H7 (cell line): ENCODE data around the gene LRRC1. TPM values are rescaled to one million over a fixed set of nuclear protein-coding genes. Genes with fewer than 3 reads are reported as not detected.

Experiments used
- DNase-seq: peaks from one replicate; pipeline ENCODE4 v3.0.0; 2012
- H3K27me3 ChIP-seq: 2 replicates; pipeline ENCODE4 v1.6.0; 2011; ENCODE audit warnings: mild to moderate bottlenecking, low read length; ENCODE audit not compliant: control insufficient read depth, insufficient read depth
- H3K36me3 ChIP-seq: replicated peaks from 2 replicates; pipeline ENCODE4 v1.5.1; 2011; ENCODE audit warnings: low read length; ENCODE audit not compliant: control insufficient read depth, insufficient read depth
- H3K4me3 ChIP-seq: 2 replicates; pipeline ENCODE4 v1.5.1; 2011; ENCODE audit warnings: low read depth, mild to moderate bottlenecking, control low read depth, low read length, moderate library complexity; ENCODE audit not compliant: insufficient read depth
- total RNA-seq: library from RNA; depleted of rRNA; stranded (reverse); fragments of >200 nt; shearing (Covaris generic); gene quantifications from 2 replicates; pipeline ENCODE4 v1.2.3, GENCODE V29; 2014

LRRC1 gene
- total RNA-seq, 1 experiment from 2014 or later = 10.1 TPM

- Histone ChIP-seq H3K27me3 (no peaks in the 10 kb centered on the region), H3K4me3 (no peak overlapping the region), H3K36me3 (no peaks in the 10 kb centered on the region)
- DNase-seq = no peak
Observed at GRCh38 chr6:53934023-53934422, 139.2 kb downstream of the LRRC1 start.

DNA sequence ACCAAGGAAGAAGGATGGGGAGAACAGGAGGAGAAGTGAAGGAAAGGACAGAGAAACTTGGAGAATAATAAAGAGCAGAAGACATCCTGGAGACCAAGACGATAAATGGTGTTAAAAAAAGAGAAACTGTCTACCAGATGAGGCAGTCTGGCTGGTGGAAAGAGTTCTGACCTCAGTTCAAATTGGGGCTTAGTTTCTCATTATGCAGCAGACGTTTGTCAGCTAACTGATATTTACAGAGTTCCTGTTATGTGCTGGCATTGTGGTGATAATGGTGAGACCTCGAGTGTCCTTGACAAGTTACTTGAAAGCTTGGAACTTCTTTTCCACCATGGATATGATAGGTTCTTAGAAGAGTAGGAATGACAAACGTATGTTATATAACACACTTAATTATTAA is 142.7 kb downstream of the LRRC1 start:
- Histone ChIP-seq H3K27me3 (no peaks in the 10 kb centered on the region), H3K36me3 (no peaks in the 10 kb centered on the region), H3K4me3 (no peak overlapping the region)
- DNase-seq = no peak

GRCh38 chr6:53938810-53939209 is 144.0 kb downstream of the LRRC1 start:
- no peak for DNase-seq

GRCh38 chr6:53939830-53940229 is 145.0 kb downstream of the LRRC1 start:
- no peak for DNase-seq
- no peak overlapping the region for H3K4me3 ChIP-seq

More at GRCh38 chr6:53938810-53939209, 144.0 kb downstream of the LRRC1 start:
- no peak overlapping the region for H3K4me3 ChIP-seq
- H3K36me3 ChIP-seq = no peaks in the 10 kb centered on the region
- H3K27me3 ChIP-seq = no peaks in the 10 kb centered on the region

DNA sequence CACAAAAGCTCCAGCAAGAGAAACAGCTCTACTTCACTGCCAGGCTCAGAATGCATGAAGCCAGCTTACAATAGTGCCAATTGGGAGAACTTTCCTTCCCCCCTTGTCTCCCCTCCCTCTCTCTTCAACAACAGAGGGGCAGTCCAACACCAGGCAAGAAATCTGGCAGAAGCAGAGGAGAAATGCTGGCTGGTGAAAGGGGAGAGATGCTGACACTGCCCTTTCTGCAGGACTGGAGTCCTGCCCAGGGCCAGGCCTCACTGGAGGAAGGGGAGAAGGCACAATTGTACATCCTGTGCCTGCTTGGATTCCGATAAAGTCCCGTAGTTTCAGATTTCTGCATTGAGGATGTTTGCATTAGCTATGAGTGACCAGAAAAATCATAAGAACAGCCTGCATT is 148.6 kb downstream of the LRRC1 start:
- DNase-seq = no peak
- Histone ChIP-seq H3K27me3 (no peaks in the 10 kb centered on the region), H3K36me3 (no peaks in the 10 kb centered on the region), H3K4me3 (no peak overlapping the region)

More at GRCh38 chr6:53939830-53940229, 145.0 kb downstream of the LRRC1 start:
- Histone ChIP-seq H3K27me3 (no peaks in the 10 kb centered on the region), H3K36me3 (no peaks in the 10 kb centered on the region)

- Histone ChIP-seq H3K27me3 (no peaks in the 10 kb centered on the region), H3K36me3 (no peaks in the 10 kb centered on the region), H3K4me3 (no peak overlapping the region)
- DNase-seq = no peak
Observed at GRCh38 chr6:53944091-53944490, 149.3 kb downstream of the LRRC1 start.

DNA sequence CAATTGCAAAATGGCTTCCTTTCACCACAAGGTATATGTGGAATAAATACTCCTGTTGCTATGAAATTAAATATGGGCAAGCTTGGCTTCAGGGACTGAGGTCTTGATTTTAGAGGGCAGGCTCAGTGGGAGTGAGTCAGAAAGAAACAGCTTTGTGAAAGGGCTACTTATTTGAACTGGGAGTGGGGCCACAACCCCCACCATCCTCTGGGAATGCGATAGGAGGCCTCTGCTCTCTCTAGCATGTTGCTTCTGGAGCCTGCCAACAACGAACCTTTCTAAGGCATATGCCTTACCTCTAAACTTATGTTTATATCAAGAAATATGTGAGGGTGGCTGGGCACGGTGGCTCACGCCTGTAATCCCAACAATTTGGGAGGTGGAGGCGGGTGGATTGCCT is 149.7 kb downstream of the LRRC1 start:
- no peak for DNase-seq
- H3K4me3 ChIP-seq = no peak overlapping the region
- no peaks in the 10 kb centered on the region for H3K27me3 ChIP-seq
- no peaks in the 10 kb centered on the region for H3K36me3 ChIP-seq

DNA sequence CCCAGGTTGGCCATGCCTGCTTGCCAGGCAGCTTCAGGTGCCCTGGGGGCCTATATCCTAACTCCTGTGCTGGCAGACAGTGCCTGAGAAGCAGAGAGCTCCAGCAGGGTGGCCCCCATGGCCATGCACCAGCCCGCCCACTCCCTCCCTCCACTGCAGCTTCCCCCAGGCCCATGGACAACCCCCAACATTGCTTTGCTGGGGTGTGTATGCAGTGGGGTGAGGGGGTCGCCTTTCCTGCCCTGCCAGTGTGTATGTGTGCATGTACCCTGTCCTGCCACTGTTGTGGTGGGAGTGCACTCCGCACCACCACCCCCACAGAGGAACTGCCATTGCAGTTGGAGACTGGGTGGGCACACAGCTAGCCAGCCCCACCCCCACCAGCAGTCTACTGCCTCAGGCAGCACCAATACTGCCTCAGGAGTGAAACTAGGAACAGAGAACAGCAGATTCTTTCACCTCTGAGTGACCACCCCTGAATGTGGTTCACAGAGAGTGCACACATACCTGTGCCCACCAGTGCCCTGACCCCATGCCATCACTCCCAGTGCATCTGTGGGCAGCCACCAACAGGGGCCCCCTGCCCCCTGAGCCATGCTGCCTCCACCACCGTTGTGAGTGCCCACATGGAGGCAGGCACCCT is 151.1 kb downstream of the LRRC1 start:
- H3K36me3 ChIP-seq = no peaks in the 10 kb centered on the region
- no peak overlapping the region for H3K4me3 ChIP-seq
- no peaks in the 10 kb centered on the region for H3K27me3 ChIP-seq
- DNase-seq = no peak

DNA sequence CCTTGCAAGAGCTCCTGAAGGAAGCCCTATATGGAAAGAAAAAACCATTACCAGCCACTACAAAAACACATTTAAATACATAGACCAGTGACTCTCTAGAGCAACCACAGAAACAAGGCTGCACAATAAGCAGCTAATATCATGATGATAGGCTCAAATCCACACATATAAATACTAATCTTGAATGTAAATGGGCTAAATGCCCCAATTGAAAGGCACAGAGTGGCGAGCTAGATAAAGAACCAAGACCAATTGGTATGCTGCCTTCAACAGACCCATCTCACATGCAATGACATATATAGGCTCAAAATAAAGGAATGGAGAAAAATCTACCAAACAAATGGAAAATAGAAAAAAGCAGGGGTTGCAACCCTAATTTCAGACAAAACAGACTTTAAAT is 153.0 kb downstream of the LRRC1 start:
- Histone ChIP-seq H3K4me3 (no peak overlapping the region), H3K36me3 (no peaks in the 10 kb centered on the region), H3K27me3 (no peaks in the 10 kb centered on the region)
- no peak for DNase-seq

DNA sequence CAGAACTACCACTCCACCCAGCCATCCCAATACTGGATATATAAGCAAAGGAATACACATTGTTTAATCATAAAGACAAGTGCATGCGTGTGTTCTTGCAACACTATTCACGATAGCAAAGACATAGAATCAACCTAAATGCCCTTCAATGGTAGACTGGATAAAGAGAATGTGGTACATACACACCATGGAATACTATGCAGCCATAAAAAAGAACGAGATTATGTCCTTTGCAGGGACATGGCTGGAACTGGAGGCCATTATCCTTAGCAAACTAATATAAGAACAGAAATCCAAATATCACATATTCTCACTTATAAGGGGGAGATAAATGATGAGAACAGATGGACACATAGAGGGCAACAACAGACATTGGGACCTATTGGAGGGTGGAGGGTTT is 156.6 kb downstream of the LRRC1 start:
- no peak for DNase-seq

DNA sequence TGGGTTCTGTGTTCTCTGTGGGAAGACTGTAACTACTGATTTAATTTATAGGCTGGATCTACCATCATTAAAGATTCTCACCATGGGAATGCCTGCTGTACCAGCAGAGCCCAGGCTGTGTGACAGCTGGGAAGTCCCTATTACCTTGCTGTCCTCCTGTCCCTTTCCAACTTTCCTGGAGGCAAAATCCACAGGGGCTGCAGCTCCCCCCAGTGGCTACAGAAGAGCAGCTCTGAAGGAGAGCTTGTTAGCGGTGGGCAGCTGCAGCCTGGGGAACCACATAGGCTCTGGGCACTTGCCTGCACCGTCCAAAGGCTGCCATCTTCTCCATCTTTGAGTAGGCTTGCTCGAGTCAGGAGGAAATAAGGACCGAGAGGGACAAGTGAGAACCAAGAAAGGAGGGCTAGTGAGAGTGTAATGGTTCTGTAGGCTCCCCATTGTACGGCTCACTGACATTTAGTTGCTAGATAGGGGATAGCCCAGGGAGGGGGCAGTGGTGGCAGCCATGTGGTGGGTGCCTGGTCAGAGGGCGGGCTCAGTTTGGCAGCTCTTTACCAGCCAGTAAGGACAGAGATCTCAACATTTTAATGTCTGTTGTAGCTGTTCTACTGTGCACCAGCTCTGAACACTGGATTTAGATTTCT is 161.4 kb downstream of the LRRC1 start:
- Histone ChIP-seq H3K36me3 (no peaks in the 10 kb centered on the region), H3K27me3 (no peaks in the 10 kb centered on the region; the same call in 1 of the 2 replicates), H3K4me3 (no peak overlapping the region)
- DNase-seq = peak; percentile 84

More for the DNA sequence above, 156.6 kb downstream of the LRRC1 start:
- Histone ChIP-seq H3K27me3 (no peaks in the 10 kb centered on the region), H3K36me3 (no peaks in the 10 kb centered on the region), H3K4me3 (no peak overlapping the region)

DNA sequence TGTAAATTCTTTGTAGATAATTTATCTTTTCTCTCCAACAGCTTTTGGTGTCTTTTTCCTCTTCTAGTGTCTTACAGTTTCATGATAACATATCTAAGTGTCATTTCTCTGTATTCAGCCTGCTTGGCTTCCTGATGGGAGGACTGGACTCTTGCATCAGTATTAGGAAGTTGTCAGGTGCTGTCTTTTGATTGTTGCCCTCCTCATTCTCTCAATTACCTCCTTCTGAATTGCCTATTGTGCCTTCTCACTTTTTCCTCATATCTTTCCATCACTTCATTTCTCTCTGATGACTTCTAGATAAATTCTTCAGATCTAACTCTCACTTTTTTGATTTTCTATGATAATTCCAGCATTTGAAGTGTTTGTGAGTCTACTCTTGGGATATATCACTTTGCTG is 162.0 kb downstream of the LRRC1 start:
- DNase-seq = no peak
- Histone ChIP-seq H3K4me3 (no peak overlapping the region), H3K36me3 (no peaks in the 10 kb centered on the region), H3K27me3 (no peaks in the 10 kb centered on the region; the same call in 1 of the 2 replicates)

- Histone ChIP-seq H3K4me3 (no peak overlapping the region), H3K36me3 (no peaks in the 10 kb centered on the region), H3K27me3 (no peaks in the 10 kb centered on the region; the same call in 1 of the 2 replicates)
- no peak for DNase-seq
Observed at GRCh38 chr6:53959717-53960116, 164.9 kb downstream of the LRRC1 start.

DNA sequence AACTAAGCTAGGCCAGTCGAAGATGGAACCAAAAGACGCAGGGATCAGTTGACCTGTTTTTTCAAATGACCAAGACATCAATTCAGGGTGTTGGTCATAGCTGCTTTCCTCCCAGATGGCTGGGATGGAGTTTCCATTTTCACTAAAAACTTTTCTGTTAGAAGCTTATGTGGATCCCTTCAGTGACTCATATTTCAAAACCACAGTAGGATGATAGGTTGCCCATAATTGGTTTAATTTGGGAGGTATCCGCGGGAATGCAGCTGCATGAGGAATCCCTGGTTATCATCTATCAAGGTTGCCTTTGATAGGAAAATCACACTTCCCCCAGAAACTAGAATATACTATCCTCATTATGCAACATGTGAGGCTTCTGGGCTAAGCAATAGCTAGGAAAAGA is 165.5 kb downstream of the LRRC1 start:
- Histone ChIP-seq H3K4me3 (no peak overlapping the region), H3K27me3 (no peaks in the 10 kb centered on the region; the same call in 1 of the 2 replicates), H3K36me3 (no peaks in the 10 kb centered on the region)
- no peak for DNase-seq

GRCh38 chr6:53961679-53962370 is 167.0 kb downstream of the LRRC1 start:
- peak; percentile 29 for DNase-seq

More at GRCh38 chr6:53961679-53962370, 167.0 kb downstream of the LRRC1 start:
- Histone ChIP-seq H3K4me3 (no peak overlapping the region), H3K36me3 (no peaks in the 10 kb centered on the region), H3K27me3 (no peaks in the 10 kb centered on the region; the same call in 1 of the 2 replicates)
